Ovary (tissue), 3 donors: ENCODE results near the gene SOX10.

Experiments
- CTCF ChIP-seq, 3 donors: fragments of 450-650 bp in 2 of 3; fragments of 200-600 bp in 1 of 3; IDR thresholded peaks; one replicate each; pipeline versions ENCODE4 v1.5.1 to v1.8.0; 2016 to 2022; ENCODE audit warnings: antibody characterized with exemption in 3 of 3, mild to moderate bottlenecking in 1 of 3
- POLR2A ChIP-seq: fragments of 450-650 bp; IDR thresholded peaks from one replicate; pipeline ENCODE4 v1.6.1; 2017; ENCODE audit warnings: antibody characterized with exemption, mild to moderate bottlenecking, moderate library complexity
- donor health status: DM: no; HTN: no; CAD: no.

- TF ChIP-seq CTCF (IDR thresholded peaks at IDR 0.05) = no peak
- no peak for TF ChIP-seq POLR2A
These were observed 18.3 kb downstream of the SOX10 start for GRCh38 chr22:37965940-37966664.
